Liver (tissue), 3 donors: ENCODE measurements around the gene LRCOL1.

Experiments used
- ATF3 ChIP-seq: IDR thresholded peaks from 2 replicates; pipeline ENCODE4 v1.6.1; 2016; ENCODE audit warnings: antibody characterized with exemption
- EGR1 ChIP-seq, 2 donors: IDR thresholded peaks; 2 replicates each; pipeline ENCODE4 v1.6.1; 2016 to 2018; ENCODE audit warnings: antibody characterized with exemption in 2 of 2, low read depth in 2 of 2
- JUND ChIP-seq, 2 donors: IDR thresholded peaks; 2 replicates each; pipeline ENCODE4 v1.6.1; 2016; ENCODE audit warnings: antibody characterized with exemption in 2 of 2
- MAX ChIP-seq: IDR thresholded peaks from 2 replicates; pipeline ENCODE4 v1.6.1; 2016; ENCODE audit warnings: antibody characterized with exemption
- RAD21 ChIP-seq, 2 donors: IDR thresholded peaks; 2 replicates each; pipeline ENCODE4 v1.6.1; 2016; ENCODE audit warnings: antibody characterized with exemption in 2 of 2, mild to moderate bottlenecking in 2 of 2
- SP1 ChIP-seq: IDR thresholded peaks from 2 replicates; pipeline ENCODE4 v1.6.1; 2018; ENCODE audit warnings: antibody characterized with exemption, mild to moderate bottlenecking
- TAF1 ChIP-seq: conservative IDR thresholded peaks from 2 replicates; pipeline ENCODE4 v1.6.1; 2016; ENCODE audit warnings: antibody characterized with exemption, mild to moderate bottlenecking
- YY1 ChIP-seq: IDR thresholded peaks from 2 replicates; pipeline ENCODE4 v1.6.1; 2016; ENCODE audit warnings: antibody characterized with exemption, mild to moderate bottlenecking
- TF ChIP-seq, protein P1 (sequence below): fragments of 150-350 bp; IDR thresholded peaks from 2 replicates; pipeline ENCODE4 v1.5.1; 2017; ENCODE audit warnings: improper control_type of control experiment, low read depth, low read length; ENCODE audit not compliant: missing input control
- TF ChIP-seq, protein P2 (sequence below): IDR thresholded peaks from 2 replicates; pipeline ENCODE4 v1.6.1; 2016; ENCODE audit warnings: antibody characterized with exemption, mild to moderate bottlenecking
- donor health status: healthy.
- donor health status: healthy.

- peak; percentile 38 for TF ChIP-seq MAX
- TF ChIP-seq, protein P1, sequence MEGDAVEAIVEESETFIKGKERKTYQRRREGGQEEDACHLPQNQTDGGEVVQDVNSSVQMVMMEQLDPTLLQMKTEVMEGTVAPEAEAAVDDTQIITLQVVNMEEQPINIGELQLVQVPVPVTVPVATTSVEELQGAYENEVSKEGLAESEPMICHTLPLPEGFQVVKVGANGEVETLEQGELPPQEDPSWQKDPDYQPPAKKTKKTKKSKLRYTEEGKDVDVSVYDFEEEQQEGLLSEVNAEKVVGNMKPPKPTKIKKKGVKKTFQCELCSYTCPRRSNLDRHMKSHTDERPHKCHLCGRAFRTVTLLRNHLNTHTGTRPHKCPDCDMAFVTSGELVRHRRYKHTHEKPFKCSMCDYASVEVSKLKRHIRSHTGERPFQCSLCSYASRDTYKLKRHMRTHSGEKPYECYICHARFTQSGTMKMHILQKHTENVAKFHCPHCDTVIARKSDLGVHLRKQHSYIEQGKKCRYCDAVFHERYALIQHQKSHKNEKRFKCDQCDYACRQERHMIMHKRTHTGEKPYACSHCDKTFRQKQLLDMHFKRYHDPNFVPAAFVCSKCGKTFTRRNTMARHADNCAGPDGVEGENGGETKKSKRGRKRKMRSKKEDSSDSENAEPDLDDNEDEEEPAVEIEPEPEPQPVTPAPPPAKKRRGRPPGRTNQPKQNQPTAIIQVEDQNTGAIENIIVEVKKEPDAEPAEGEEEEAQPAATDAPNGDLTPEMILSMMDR, result no peak
- TF ChIP-seq, protein P2, sequence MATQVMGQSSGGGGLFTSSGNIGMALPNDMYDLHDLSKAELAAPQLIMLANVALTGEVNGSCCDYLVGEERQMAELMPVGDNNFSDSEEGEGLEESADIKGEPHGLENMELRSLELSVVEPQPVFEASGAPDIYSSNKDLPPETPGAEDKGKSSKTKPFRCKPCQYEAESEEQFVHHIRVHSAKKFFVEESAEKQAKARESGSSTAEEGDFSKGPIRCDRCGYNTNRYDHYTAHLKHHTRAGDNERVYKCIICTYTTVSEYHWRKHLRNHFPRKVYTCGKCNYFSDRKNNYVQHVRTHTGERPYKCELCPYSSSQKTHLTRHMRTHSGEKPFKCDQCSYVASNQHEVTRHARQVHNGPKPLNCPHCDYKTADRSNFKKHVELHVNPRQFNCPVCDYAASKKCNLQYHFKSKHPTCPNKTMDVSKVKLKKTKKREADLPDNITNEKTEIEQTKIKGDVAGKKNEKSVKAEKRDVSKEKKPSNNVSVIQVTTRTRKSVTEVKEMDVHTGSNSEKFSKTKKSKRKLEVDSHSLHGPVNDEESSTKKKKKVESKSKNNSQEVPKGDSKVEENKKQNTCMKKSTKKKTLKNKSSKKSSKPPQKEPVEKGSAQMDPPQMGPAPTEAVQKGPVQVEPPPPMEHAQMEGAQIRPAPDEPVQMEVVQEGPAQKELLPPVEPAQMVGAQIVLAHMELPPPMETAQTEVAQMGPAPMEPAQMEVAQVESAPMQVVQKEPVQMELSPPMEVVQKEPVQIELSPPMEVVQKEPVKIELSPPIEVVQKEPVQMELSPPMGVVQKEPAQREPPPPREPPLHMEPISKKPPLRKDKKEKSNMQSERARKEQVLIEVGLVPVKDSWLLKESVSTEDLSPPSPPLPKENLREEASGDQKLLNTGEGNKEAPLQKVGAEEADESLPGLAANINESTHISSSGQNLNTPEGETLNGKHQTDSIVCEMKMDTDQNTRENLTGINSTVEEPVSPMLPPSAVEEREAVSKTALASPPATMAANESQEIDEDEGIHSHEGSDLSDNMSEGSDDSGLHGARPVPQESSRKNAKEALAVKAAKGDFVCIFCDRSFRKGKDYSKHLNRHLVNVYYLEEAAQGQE, result peak; percentile 73
- peak; percentile 90 for TF ChIP-seq SP1
- TF ChIP-seq JUND (IDR thresholded peaks at IDR 0.05), result no peak
- TF ChIP-seq TAF1, result no peak
- no peak for TF ChIP-seq RAD21 (IDR thresholded peaks at IDR 0.05)
- no peak for TF ChIP-seq ATF3
- TF ChIP-seq YY1, result peak; percentile 48
- peak; percentile 47 to 87 for TF ChIP-seq EGR1 (IDR thresholded peaks at IDR 0.05; ENCODE audit: low read depth in 2 of 2)
Observed at GRCh38 chr12:132604668-132605441, 5.5 kb downstream of the LRCOL1 start.
